Mammary epithelial cell (primary cell): Measurements from ENCODE around the gene METTL4.

Experiments used
- CTCF ChIP-seq, 2 donors: IDR thresholded peaks in 1 of 2; conservative IDR thresholded peaks in 1 of 2; 2 replicates each; pipeline ENCODE4 v1.5.1; 2011 to 2012; ENCODE audit warnings: inconsistent platforms in 2 of 2, low read length in 2 of 2, mild to moderate bottlenecking in 2 of 2, control low read depth in 1 of 2, low read depth in 1 of 2; ENCODE audit not compliant: insufficient read depth in 1 of 2; ENCODE audit errors: extremely low read depth in 1 of 2
- EZH2 ChIP-seq: IDR thresholded peaks from 2 replicates; pipeline ENCODE4 v1.6.1; 2012; ENCODE audit warnings: low read length, inconsistent platforms, borderline replicate concordance

- TF ChIP-seq CTCF (conservative IDR thresholded peaks at IDR 0.05 in 1 of 2, IDR thresholded peaks at IDR 0.05 in 1 of 2; ENCODE audit: extremely low read depth in 1 of 2, insufficient read depth in 1 of 2, low read depth in 1 of 2, low read length in 2 of 2) = no peak
- TF ChIP-seq EZH2 = no peak
These were observed 15.4 kb downstream of the METTL4 start for GRCh38 chr18:2555895-2556294.
